ENCODE measurements around the gene UBE2E1.

The UBE2E1 gene

GRCh38 chr3:23775254-23775909, 30.4 kb upstream of the UBE2E1 start:
- H2AFZ ChIP-seq (ENCODE audit: low read length, unreplicated experiment), result no peak overlapping the region
- H3K4me1 ChIP-seq (ENCODE audit: control insufficient read depth, insufficient read depth, low read length, unreplicated experiment), result peaks cover 17% of the 10 kb centered on the region
- no peaks in the 10 kb centered on the region for H3K27me3 ChIP-seq (ENCODE audit: insufficient read depth, low read length)
- H3K4me3 ChIP-seq (ENCODE audit: low read depth, low read length), result no peak overlapping the region
- no peak overlapping the region for H3K27ac ChIP-seq (ENCODE audit: low read depth, low read length)
- H3K36me3 ChIP-seq (ENCODE audit: insufficient read depth, low read length), result no peaks in the 10 kb centered on the region
- no peaks in the 10 kb centered on the region for H3K79me2 ChIP-seq (ENCODE audit: control insufficient read depth, insufficient read depth, low read length, unreplicated experiment)

GRCh38 chr3:23776352-23776891, 29.3 kb upstream of the UBE2E1 start:
- peaks cover 17% of the 10 kb centered on the region for H3K4me1 ChIP-seq (ENCODE audit: control insufficient read depth, insufficient read depth, low read length, unreplicated experiment)
- no peaks in the 10 kb centered on the region; the same call in 1 of the 2 replicates for H3K27me3 ChIP-seq (ENCODE audit: insufficient read depth, low read length)
- H3K4me3 ChIP-seq (ENCODE audit: low read depth, low read length), result peak overlapping the region; percentile 35; the same call in 1 of the 2 replicates
- peak overlapping the region; percentile 96 for H2AFZ ChIP-seq (ENCODE audit: low read length, unreplicated experiment)
- H3K27ac ChIP-seq (ENCODE audit: low read depth, low read length), result peak overlapping the region; percentile 72
- H3K36me3 ChIP-seq (ENCODE audit: insufficient read depth, low read length), result no peaks in the 10 kb centered on the region
- no peaks in the 10 kb centered on the region for H3K79me2 ChIP-seq (ENCODE audit: control insufficient read depth, insufficient read depth, low read length, unreplicated experiment)

GRCh38 chr3:23778446-23778845, 27.3 kb upstream of the UBE2E1 start:
- Histone ChIP-seq H3K4me3 (ENCODE audit: low read depth, low read length) (no peak overlapping the region), H3K79me2 (ENCODE audit: control insufficient read depth, insufficient read depth, low read length, unreplicated experiment) (no peaks in the 10 kb centered on the region), H3K36me3 (ENCODE audit: insufficient read depth, low read length) (no peaks in the 10 kb centered on the region), H3K27ac (ENCODE audit: low read depth, low read length) (no peak overlapping the region), H3K4me1 (ENCODE audit: control insufficient read depth, insufficient read depth, low read length, unreplicated experiment) (peaks cover 17% of the 10 kb centered on the region), H3K27me3 (ENCODE audit: insufficient read depth, low read length) (no peaks in the 10 kb centered on the region; the same call in 1 of the 2 replicates), H2AFZ (ENCODE audit: low read length, unreplicated experiment) (no peak overlapping the region)

GRCh38 chr3:23779841-23780240, 25.9 kb upstream of the UBE2E1 start:
- Histone ChIP-seq H3K27me3 (ENCODE audit: insufficient read depth, low read length) (no peaks in the 10 kb centered on the region; the same call in none of the 2 replicates), H2AFZ (ENCODE audit: low read length, unreplicated experiment) (no peak overlapping the region), H3K4me3 (ENCODE audit: low read depth, low read length) (no peak overlapping the region), H3K27ac (ENCODE audit: low read depth, low read length) (no peak overlapping the region), H3K79me2 (ENCODE audit: control insufficient read depth, insufficient read depth, low read length, unreplicated experiment) (no peaks in the 10 kb centered on the region), H3K36me3 (ENCODE audit: insufficient read depth, low read length) (no peaks in the 10 kb centered on the region), H3K4me1 (ENCODE audit: control insufficient read depth, insufficient read depth, low read length, unreplicated experiment) (peaks cover 17% of the 10 kb centered on the region)

- no peak overlapping the region for H3K4me3 ChIP-seq (ENCODE audit: low read depth, low read length)
- no peak overlapping the region for H2AFZ ChIP-seq (ENCODE audit: low read length, unreplicated experiment)
- H3K4me1 ChIP-seq (ENCODE audit: control insufficient read depth, insufficient read depth, low read length, unreplicated experiment), result peaks cover 15% of the 10 kb centered on the region
- H3K27me3 ChIP-seq (ENCODE audit: insufficient read depth, low read length), result no peaks in the 10 kb centered on the region; the same call in none of the 2 replicates
- no peaks in the 10 kb centered on the region for H3K79me2 ChIP-seq (ENCODE audit: control insufficient read depth, insufficient read depth, low read length, unreplicated experiment)
- no peak overlapping the region for H3K27ac ChIP-seq (ENCODE audit: low read depth, low read length)
- no peaks in the 10 kb centered on the region for H3K36me3 ChIP-seq (ENCODE audit: insufficient read depth, low read length)
Observed at GRCh38 chr3:23781051-23781450, 24.7 kb upstream of the UBE2E1 start.

- H3K27ac ChIP-seq (ENCODE audit: low read depth, low read length), result no peak overlapping the region
- no peak overlapping the region for H2AFZ ChIP-seq (ENCODE audit: low read length, unreplicated experiment)
- H3K36me3 ChIP-seq (ENCODE audit: insufficient read depth, low read length), result no peaks in the 10 kb centered on the region
- H3K4me1 ChIP-seq (ENCODE audit: control insufficient read depth, insufficient read depth, low read length, unreplicated experiment), result peaks cover 7% of the 10 kb centered on the region
- H3K27me3 ChIP-seq (ENCODE audit: insufficient read depth, low read length), result no peaks in the 10 kb centered on the region; the same call in none of the 2 replicates
- H3K79me2 ChIP-seq (ENCODE audit: control insufficient read depth, insufficient read depth, low read length, unreplicated experiment), result no peaks in the 10 kb centered on the region
- H3K4me3 ChIP-seq (ENCODE audit: low read depth, low read length), result no peak overlapping the region
Observed at GRCh38 chr3:23781871-23782270, 23.9 kb upstream of the UBE2E1 start.

- H3K4me3 ChIP-seq (ENCODE audit: low read depth, low read length), result no peak overlapping the region
- no peaks in the 10 kb centered on the region for H3K4me1 ChIP-seq (ENCODE audit: control insufficient read depth, insufficient read depth, low read length, unreplicated experiment)
- no peak overlapping the region for H2AFZ ChIP-seq (ENCODE audit: low read length, unreplicated experiment)
- no peaks in the 10 kb centered on the region; the same call in none of the 2 replicates for H3K27me3 ChIP-seq (ENCODE audit: insufficient read depth, low read length)
- no peaks in the 10 kb centered on the region for H3K36me3 ChIP-seq (ENCODE audit: insufficient read depth, low read length)
- H3K79me2 ChIP-seq (ENCODE audit: control insufficient read depth, insufficient read depth, low read length, unreplicated experiment), result no peaks in the 10 kb centered on the region
- no peak overlapping the region for H3K27ac ChIP-seq (ENCODE audit: low read depth, low read length)
Observed at GRCh38 chr3:23785097-23785645, 20.6 kb upstream of the UBE2E1 start.

- Histone ChIP-seq H2AFZ (ENCODE audit: low read length, unreplicated experiment) (no peak overlapping the region), H3K27ac (ENCODE audit: low read depth, low read length) (no peak overlapping the region), H3K4me1 (ENCODE audit: control insufficient read depth, insufficient read depth, low read length, unreplicated experiment) (no peaks in the 10 kb centered on the region), H3K36me3 (ENCODE audit: insufficient read depth, low read length) (no peaks in the 10 kb centered on the region), H3K27me3 (ENCODE audit: insufficient read depth, low read length) (no peaks in the 10 kb centered on the region; the same call in none of the 2 replicates), H3K4me3 (ENCODE audit: low read depth, low read length) (no peak overlapping the region), H3K79me2 (ENCODE audit: control insufficient read depth, insufficient read depth, low read length, unreplicated experiment) (no peaks in the 10 kb centered on the region)
Observed at GRCh38 chr3:23785882-23786281, 19.9 kb upstream of the UBE2E1 start.

GRCh38 chr3:23791678-23792077, 14.1 kb upstream of the UBE2E1 start:
- Histone ChIP-seq H3K4me3 (ENCODE audit: low read depth, low read length) (no peak overlapping the region), H3K36me3 (ENCODE audit: insufficient read depth, low read length) (no peaks in the 10 kb centered on the region), H3K4me1 (ENCODE audit: control insufficient read depth, insufficient read depth, low read length, unreplicated experiment) (no peaks in the 10 kb centered on the region), H3K79me2 (ENCODE audit: control insufficient read depth, insufficient read depth, low read length, unreplicated experiment) (no peaks in the 10 kb centered on the region), H3K27ac (ENCODE audit: low read depth, low read length) (no peak overlapping the region), H3K27me3 (ENCODE audit: insufficient read depth, low read length) (no peaks in the 10 kb centered on the region), H2AFZ (ENCODE audit: low read length, unreplicated experiment) (no peak overlapping the region)

GRCh38 chr3:23793528-23794134, 12.1 kb upstream of the UBE2E1 start:
- H3K4me3 ChIP-seq (ENCODE audit: low read depth, low read length), result no peak overlapping the region
- no peaks in the 10 kb centered on the region for H3K27me3 ChIP-seq (ENCODE audit: insufficient read depth, low read length)
- H3K79me2 ChIP-seq (ENCODE audit: control insufficient read depth, insufficient read depth, low read length, unreplicated experiment), result no peaks in the 10 kb centered on the region
- no peaks in the 10 kb centered on the region for H3K36me3 ChIP-seq (ENCODE audit: insufficient read depth, low read length)
- H3K27ac ChIP-seq (ENCODE audit: low read depth, low read length), result no peak overlapping the region
- no peaks in the 10 kb centered on the region for H3K4me1 ChIP-seq (ENCODE audit: control insufficient read depth, insufficient read depth, low read length, unreplicated experiment)
- H2AFZ ChIP-seq (ENCODE audit: low read length, unreplicated experiment), result no peak overlapping the region

Measured in ACC112 (cell line).